NCI-H82 (cell line): Measurements from ENCODE around the gene COLEC12.

ENCODE experiments used
- DNase-seq: peaks from one replicate; lab custom pipeline; 2025; lab: John Stamatoyannopoulos, UW

Gene COLEC12

DNA sequence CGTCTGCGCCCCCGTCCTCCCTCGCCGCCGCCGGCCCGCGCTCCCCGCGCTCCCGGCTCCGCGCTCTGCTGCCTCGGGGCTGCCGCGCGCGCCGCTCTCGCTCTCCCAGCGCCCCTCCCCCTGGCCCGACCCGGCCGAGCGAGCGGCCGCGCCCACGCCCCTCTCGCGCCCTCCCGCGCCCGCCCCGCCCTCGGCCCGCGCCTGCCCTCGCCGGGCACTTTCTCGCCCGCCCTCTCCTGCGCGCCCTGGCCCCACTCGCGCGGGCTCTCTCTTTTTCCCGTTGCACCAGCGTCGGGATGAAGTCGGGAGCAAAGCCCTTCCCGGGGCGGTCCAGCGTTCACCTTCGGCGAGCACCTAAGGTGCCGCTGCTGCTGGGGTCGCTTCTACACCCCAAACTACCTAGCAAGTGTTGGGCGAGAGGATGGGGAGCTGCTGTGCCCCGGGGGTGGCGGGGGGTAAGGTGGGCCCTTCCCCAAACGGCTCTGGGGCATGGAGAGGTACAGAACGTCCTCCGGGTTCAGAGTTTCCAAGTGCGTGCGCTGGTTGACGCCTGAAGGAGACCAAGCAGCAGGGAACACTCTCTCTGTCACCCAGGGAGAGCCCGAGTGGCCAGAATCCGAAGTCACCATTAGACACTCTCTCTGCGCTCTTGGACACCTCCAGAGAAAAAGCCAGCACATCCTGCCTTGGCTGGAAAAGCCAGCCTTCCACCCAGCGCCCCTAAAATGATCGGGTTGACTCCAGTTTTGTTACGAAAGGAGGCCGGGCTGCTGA lies at the start of gene COLEC12:
Gene COLEC12 (minus strand): TSS at position 70 of the 774 bp plus-strand sequence. CDS start 187 bp downstream, outside the sequence.
- DNase-seq: peak; percentile 21

DNA sequence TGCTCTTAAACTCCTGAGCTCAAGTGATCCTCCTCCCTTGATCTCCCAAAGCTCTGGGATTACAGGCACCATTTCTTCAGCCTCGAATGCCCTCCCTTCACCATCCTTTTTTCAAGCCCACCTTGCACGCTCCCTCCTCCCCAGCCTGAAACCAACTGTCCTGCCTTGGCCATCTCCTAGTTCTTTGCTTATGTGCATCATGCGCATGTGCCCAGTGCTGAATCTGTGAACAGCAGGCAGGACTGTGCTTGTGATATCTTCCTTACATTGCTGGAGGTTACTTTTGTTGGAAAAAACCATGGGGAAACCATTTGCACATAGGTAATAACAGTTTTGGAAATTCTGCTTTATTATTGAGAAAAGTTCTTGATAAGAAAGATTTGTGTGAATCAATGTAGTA lies 49.5 kb upstream of the COLEC12 start:
- no peak for DNase-seq

DNA sequence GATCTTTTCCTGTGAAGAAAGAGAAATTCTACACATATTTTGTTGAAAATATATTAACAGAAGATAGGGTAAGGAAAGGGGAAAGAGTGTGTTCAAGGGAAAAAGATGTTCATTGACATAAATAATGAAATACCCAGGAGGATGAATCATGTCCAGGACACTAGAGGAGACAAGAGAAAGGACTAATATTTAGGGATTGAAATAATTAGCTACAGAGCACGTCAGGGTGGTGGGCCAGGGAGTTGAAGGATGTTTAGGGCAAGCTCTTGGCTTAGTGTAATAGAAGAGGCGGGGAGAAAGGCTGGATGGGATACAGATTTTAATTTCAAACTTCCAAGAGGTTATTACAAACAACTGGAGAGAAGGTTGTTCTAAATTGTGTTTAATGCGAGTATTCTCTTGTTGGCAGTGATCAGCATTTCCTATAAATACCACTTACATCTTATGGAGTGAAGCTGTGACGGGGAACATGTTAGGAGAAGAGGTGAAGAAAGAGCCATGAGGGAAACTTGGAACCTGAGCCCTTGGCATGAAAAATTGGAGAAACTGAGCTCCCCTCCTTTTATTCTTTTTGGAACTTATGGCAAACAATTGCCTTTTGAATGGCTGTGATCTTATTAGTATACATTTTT lies 43.1 kb upstream of the COLEC12 start:
- no peak for DNase-seq

DNA sequence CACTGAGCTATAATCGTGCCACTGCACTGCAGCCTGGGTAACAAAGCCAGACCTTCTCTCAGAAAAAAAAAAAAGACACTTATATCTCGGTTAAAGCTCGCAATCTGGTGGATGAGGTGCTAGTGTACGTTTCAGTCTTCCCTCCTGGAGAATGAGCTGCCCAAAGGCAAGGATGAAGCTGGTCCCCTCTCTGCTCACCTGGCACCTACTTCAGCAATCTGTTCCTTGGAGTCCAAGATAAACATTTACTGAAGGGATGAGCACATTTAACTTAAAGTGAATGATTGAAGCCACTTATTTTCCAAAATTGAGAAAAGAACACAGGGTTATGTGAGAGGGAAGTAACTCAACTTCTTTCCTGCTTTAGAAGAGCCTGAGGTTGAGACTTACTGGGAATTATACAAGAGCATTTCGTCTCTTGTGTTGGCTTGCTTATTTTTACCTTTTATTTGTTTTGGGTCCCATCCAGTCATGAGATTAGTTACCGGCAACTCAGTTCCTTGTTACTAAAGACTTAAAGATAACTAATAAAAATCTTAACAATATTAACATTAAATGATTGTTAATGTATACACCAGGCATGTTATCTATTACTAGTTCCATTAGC lies 33.6 kb upstream of the COLEC12 start:
- no peak for DNase-seq

DNA sequence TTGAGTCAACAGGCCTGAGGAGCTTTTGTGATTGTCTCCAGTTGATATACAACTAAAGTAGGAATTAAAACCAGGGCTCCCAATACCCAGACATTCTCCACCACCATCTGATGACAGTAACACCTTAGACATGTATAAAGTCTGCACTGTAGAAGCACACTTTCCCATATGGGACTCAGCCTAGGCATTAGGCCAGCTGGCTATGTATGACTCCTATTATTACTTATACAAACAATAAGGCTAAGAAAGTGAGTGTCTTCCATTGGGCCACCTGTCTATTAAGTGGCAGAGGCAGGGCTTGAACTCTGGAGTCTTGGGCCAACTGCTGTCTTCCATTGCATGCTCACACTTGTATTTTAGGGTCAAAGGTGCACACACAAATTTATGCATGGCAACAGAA lies 32.1 kb upstream of the COLEC12 start:
- no peak for DNase-seq

DNA sequence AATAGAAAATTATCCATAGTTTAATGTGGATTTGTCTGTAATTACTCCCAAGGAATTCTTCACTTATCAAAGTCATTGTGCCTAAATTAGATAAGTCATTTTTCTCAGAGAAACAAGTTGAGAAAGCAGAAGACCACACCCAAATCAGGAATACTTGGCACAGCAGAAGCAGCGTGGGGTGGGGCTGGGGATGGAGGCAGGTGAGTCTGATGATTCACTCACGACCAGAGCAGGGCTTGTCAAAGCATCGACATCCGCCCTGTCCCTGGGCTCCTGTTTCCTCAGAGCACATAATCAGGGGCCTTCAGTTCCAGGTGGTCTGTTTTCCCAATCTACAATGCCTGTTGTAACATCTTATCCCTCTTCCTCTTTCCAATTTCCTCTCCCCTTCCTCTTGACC lies 31.5 kb upstream of the COLEC12 start:
- no peak for DNase-seq

DNA sequence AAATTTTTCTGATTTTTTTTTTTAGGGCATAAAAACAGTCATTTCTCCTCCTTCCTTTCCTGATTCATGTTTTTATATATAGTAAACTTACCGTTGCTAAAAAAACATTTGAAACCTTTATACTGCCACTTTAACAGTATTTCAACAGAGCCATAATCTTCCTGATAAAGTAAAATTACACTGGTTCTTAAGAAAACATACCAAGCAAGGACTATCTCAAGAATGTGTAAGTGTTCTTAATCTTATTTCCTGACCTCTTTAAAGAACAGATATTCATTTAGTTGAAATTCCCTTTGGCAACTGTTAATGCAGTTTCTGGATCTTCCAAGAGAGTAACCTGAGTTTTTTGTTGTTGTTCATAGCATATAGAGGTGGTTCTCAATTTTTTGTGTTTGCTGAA lies 26.6 kb upstream of the COLEC12 start:
- no peak for DNase-seq

DNA sequence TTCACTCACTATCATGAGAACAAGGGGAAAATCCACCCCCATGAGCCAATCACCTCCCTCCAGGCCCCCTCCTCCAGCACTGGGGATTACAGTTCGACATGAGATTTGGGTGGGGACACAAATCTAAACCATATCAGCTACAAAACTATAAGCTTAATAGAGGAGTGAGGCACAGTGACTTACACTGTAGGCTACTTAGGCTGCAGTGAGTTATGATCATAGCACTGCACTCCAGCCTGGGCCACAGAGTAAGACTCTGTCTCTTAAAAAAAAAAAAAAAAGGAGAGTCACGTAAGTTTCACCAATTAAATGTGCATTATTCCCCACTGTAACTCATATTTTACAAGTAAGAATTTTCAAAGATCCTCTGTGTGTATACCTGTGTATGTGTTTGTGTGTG lies 26.2 kb upstream of the COLEC12 start:
- DNase-seq: no peak

DNA sequence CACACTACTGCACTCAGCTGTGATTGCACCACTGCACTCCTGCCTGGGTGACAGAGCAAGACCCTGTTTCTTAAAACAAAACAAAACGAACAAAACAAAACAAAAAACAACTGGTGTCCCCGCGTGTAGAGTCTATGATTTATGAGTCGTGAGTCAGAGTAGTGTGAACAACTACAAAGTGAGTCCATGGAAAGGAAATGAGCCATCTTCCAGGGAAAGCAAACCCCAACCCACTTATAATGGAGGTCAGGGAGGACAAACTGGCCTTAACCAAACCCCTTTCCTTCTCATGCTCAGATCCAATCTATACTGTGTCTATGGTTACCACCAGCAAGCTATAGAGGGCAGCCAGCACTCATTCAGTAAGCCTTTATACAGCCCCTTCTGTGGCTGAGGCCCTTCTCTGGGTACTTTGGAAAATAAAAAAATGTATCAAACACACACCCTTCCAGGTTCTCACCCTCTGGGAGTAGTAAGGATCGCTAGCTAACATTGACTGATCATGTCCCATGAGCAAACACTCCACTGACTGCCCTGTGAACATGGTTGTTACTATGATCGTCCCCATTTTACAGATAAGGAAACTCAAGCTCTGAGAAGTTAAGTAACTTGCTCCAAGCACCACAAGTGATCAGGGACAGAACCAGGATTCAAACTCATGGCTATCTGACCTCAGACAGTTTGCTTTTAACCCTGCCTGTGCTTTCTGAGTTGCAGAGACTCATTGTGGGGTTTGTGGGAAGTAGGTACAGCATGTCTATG lies 24.7 kb upstream of the COLEC12 start:
- peak; percentile 1 for DNase-seq

DNA sequence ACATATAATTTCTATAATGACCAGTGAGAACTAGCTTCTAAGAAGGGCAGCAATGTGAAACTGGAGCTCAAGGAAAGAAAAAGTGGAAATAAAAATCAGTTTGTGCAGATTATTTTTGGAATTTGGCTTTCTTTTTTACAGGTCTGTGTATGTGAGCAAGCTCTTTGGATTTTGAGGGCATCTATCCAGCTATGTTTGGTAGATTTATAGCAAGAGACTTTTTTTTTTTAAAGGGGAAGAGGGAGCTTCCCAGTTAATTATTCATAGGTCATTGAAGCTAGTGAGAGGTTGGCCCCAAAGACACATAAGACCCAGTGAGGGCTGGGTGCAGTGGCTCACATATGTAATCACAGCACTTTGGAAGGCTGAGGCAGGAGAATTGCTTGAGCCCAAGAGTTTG lies 24.0 kb upstream of the COLEC12 start:
- DNase-seq: no peak

DNA sequence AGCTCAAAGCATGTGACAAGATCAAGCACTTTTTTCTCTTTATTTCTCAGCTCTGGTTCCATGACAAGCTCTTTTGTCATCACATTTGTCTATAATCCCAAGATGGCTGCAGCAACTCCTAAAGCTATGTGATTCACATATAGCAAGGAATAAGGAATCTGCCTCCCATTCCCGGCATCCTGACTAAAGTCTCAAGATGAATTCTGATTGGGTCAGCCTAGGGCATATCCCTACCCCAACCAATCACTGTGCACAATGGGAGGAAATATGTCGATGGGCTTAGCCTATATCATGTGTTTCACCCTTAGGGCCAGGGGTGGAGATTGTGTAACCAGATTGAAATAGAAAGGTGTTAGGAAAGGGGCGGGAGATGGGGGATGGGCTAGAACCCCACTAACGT lies 23.1 kb upstream of the COLEC12 start:
- no peak for DNase-seq

DNA sequence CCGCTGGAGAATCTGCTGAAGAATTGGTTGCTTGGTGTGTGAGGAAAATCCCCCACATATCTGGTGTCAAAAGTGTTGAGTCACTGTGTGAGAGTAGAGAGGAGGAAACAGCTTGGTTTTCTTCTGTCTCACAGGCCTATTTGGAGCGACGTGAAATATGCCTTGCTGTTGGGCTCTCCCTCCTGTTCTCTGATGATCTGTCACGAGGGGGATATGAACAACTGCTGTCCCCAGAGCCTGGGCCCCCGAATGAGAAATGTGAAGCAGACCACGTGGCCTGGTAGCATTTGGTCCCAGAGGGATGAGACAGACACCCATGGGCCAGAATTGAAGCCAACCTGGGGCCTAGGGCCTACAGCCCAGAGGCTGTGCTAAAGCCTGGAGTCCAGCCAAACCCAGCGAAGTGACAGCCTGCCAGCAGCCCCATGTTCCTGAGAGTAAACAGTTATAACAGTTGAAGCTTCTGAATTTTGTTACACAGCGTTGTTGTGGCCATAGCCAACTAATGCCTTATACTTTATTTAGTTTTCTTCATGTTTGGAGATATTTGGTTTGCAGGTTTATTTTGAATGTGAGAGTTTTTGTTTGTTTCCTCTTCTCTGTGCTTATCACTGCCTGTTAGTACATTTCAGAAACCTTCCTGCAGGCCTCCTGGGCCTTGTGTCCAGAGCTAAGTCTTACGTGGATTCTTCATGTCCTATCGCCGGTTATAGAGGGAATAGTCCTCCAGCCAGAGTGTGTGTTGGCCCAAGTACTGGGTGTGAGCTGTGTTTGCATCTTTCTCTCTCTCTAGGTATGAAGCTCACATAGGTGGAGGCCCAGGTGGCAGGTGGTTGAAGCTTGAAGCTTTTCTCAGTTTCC lies 18.7 kb upstream of the COLEC12 start:
- DNase-seq: no peak

DNA sequence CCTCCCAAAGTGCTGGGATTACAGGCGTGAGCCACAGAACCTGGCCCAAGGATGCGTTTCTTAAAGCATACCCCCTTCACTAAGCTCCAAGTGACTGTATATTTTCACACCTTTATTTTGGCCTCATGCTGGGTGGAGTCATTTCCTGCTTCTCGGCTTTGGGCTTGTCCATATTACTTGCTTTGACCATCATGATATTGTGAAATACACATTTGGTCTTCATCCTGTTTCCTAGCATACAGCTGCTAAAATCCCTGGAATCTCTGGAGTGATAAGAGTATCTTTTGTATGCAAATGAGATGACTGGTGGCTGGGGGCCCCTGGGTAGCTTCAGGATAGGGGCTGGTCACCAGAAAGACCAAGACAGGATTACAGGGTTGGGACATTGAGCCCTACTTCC lies 17.6 kb upstream of the COLEC12 start:
- DNase-seq: no peak

DNA sequence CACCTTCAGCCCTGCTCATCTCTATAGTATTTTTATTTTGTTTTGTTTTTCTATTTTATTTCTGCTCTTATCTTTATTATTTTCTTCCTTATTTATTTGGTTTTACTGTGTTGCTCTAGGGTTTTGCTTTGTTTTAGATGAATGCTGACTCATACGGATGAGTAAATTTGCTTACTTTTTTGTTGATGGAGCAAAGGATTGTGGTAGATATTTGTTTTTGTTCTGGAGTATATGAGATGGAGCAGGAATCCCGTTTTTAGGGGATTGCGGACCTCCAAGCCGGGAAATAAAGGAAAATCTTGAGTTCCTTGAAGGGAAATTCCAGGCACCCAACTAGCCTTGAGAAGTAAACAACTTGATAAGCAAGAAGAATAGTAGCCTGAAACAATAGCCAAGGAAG lies 15.3 kb upstream of the COLEC12 start:
- DNase-seq: no peak

DNA sequence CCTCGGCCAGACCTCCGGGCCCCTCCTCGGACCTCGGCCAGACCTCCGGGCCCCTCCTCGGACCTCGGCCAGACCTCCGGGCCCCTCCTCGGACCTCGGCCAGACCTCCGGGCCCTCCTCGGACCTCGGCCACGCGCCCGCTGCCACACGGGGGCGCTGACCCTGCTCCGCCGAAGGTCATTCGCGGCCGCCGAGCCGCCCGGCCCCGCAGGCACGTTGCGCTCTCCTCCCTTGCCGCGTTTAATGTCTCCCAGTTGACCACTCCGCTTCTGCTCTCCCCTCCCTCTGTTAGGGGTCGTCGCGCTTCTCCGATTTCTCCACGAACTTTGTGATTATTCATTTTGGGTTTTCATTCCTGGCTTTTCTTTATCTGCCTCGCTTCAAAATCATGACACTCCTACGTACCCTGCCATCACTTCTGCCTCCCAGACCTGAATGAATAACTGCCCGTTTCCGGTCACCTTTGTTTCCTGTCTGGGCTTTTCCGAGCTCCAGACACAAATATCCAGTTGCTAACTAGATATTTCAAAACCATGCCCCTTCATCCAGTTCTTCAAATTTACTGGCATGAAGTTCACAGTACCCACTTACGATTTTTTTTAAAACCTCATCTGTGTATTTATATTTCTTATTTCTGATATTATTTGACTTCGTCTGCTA lies 14.8 kb upstream of the COLEC12 start:
- DNase-seq: no peak

DNA sequence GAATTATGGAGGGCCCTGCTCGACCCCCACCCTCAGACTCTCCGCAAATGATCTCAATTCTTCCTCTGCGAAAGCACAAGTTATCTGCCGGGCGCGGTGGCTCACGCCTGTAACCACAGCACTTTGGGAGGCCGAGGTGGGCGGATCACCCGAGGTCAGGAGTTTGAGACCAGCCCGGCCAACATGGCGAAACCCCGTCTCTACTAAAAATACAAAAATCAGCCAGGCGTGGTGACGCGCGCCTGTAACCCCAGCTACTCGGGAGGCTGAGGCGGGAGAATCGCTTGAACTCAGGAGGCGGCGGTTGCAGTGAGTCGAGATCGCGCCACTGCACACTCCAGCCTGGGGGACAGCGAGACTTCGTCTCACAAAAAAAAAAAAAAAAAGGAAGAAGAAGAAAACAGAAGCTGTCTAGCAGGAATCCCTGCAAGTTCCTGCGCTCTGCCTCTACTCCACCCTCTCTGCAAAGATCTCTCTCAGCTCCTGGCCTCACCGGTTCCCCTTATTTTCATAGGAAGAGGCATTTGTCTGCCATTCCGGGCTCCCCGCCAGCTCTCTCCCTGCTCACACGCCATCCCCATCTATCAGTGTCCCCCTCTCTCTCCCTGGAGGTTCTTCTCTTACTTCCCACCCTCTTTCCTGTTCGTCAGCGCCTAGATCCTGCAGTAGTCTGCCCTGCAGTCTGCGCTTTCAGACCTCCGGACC lies 13.5 kb upstream of the COLEC12 start:
- DNase-seq: no peak

DNA sequence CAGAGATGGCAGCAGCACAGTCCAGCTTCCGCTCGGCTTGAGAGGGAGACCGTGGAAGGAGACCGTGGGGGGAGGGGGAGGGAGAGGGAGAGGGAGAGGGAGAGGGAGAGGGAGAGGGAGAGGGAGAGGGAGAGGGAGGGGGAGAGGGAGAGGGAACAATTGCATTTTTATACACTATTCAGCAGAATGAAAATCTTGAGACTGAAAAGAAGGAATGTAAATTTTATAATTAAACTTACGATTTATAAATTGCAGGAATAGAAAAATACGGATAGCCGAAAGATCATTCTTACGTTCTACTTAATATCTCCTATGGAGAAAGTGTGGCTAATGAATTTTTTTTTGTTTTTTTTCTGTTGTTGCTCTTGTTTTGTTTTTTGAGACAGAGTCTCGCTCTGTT lies 12.5 kb upstream of the COLEC12 start:
- DNase-seq: no peak

DNA sequence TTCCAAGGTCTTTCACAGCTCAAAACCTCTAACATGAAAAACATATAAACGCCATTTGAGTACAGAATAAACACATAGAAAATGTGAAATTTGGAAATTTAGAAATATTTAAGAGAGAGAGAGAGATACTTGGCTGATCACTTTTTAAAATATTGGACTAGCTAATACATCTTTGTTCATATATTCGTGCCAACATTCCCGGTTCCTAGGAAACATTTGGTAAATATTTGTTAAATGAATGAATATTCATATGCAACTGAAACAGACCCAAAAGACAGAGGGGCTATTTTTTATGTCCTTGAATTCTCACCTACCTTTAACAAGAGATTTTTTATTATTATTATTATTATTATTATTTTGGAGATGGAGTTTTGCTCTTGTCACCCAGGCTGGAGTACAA lies 8.3 kb upstream of the COLEC12 start:
- DNase-seq: no peak

DNA sequence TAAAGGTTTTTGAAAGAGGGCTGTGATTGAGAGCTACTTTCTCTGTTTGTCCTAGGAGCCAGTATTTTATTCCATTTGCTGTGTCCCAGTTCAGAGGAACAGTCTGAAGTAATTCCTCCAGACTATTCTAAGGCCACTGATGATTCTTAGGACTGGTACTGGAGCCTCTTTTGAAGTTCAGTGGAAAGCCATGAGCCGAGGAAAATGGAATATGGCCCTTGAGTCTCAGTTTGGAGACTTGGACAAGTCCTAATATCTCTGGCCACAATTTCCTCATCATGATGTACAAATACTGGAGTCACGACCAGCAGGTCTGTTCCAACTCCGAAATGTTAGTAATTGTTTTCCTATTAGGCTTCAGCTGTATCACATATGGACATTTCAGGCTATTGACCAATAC lies 7.1 kb upstream of the COLEC12 start:
- DNase-seq: no peak

DNA sequence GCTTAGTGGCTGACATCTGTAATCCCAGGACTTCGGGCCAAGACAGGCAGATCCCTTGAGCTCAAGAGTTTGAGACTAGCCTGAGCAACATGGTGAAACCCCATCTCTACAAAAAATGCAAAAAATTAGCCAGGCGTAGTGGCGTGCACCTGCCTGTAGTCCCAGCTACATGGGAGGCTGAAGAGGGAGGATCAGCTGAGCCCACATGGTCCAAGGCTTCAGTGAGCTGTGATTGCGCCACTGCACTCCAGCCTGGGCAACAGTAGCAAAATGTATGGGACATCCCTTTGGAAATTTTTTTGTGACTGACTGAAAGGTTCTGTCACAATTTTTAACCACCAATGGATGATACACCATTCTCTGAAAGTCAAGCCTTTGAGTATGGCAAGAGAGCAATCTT lies 6.3 kb upstream of the COLEC12 start:
- no peak for DNase-seq

DNA sequence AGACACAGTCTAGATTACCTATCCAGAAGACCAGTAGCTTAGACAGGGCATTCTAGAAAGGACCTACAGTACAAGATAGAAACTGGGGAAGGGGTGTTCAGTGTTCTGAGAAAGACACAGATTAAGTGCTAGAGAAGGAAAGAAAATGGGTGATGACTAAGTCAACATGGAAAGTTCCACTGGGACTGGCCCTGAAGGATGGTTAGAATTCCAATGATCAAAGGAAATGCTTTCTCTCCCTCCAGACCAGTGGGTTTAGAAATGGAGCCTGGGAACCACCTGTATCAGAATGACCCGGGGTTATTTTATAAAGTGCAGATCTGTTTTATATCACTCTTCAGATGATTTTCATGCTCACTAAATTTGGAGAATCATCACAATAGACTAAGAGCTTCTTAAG lies 5.8 kb upstream of the COLEC12 start:
- no peak for DNase-seq
